ENCODE measurements around the gene TMSB4X.
"Not testable (repeated sequence)": the region's sequence is repeated elsewhere in the genome, so short reads cannot be mapped to it uniquely, and the experiment has no call there.

Gene TMSB4X

DNA sequence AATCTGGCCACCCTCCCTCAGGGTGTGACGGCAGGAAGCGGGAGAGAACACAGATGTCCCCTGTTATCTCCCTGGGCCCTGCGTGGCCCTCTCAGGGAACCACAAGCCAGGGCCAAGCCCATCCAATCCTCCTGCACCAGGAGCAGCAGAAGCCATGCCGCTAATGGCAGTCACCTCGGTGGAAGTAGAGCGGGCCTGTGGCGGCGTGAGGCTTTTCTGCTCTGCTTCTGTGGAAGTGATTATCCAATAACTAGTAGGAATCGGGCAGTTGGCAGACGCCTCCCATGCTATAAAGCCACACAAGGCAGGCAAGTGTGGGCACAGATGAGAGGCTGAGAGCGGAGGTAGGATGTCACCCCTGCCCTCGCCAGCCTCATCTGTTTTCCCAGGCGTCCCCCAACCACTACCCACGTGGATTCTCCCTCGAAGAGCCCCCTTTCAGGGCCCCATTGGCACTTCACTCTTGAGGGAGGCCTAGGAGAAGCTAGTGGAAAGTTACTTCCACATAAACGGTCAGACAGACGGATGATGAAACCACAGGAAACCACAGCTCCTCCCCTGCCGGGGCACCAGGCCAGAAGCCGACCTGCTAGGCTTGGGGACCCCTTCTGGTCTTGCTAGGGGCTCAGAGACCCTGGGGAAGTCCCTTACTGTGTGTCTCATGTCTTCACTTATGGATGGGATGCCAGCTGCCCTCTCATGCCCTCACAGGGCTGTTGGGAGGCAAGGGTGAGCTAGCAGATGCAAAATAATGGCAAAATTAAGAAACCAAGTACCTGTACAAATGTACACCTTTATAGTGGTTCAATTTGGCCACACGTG, 18.8 kb upstream of the TMSB4X start:
- peak; percentile 31 for DNase-seq

DNA sequence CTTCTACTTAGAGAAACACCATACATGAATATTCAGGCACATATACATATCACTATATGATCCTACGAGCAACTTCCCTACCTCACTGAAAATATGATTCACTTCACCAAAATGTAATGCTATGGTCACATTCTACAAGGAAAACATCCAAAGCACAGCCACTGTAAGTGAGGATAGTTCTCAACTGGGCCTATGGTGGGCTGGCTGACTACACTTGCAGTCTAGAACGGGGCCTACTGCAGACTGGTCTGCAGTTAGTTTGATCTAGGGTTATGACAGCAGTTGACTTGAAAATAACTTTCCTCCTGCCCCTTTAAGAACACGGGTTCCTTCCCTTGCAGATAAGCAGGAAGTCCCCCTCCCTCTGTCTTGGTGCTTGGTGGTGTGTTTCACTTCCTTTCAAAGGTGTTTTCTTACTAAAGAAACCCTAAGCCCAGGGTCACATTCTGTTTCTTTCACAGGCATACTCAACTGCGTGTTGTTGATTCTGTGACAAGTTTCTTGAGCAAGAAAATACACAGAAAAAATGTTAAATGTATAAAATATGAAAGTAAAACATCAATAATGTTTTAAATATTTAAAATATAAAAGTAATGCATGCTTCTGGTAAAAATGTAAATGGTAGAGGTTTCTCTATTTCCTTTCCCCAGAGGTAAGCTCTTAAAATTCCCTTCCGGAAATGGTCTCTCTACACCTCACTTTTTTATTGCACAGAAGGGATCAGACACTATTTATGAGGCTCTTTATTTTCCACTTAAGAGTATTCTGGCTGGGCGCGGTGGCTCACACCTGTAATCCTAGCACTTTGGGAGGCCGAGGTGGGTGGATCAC, 18.0 kb upstream of the TMSB4X start:
- no peak for DNase-seq

DNA sequence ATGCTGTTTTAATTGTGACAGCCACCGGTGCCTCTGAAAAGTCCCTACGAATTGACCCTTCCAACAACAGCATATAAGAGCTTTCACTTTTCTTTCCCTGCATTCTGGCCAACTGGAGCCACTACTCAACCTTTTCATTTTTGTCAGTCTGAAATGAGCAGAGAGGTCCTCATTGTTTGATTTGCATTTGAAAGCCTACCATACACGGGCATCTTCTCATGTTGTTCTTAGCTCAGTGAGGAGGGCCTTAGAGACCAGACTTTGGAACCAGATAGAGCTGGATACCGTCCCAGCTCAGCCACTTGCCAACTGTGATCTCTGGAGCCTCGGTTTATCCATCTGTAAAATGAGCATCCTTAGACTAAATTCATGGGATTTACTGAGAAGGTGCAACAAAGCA, 16.9 kb upstream of the TMSB4X start:
- DNase-seq = no peak

DNA sequence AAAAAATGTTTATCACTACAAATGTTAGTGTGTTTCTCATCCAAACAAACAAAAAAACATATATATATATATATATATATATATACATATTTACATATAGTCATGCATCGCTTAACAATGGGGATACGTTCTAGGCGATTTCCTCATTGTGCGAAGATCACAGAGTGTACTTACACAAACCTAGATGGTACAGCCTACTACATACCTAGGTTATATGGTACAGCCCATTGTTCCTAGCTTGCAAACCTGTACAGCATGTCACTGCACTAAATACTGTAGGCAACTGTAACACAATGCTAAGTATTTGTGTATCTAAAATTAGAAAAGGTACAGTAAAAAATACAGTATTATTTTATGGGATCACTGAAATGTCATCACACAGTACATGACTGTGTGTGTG, 16.4 kb upstream of the TMSB4X start:
- DNase-seq = no peak

- DNase-seq = no peak
These were observed 13.7 kb upstream of the TMSB4X start for GRCh38 chrX:12961196-12961718.

- no peak for DNase-seq
These were observed 12.8 kb upstream of the TMSB4X start for GRCh38 chrX:12962041-12962504.

DNA sequence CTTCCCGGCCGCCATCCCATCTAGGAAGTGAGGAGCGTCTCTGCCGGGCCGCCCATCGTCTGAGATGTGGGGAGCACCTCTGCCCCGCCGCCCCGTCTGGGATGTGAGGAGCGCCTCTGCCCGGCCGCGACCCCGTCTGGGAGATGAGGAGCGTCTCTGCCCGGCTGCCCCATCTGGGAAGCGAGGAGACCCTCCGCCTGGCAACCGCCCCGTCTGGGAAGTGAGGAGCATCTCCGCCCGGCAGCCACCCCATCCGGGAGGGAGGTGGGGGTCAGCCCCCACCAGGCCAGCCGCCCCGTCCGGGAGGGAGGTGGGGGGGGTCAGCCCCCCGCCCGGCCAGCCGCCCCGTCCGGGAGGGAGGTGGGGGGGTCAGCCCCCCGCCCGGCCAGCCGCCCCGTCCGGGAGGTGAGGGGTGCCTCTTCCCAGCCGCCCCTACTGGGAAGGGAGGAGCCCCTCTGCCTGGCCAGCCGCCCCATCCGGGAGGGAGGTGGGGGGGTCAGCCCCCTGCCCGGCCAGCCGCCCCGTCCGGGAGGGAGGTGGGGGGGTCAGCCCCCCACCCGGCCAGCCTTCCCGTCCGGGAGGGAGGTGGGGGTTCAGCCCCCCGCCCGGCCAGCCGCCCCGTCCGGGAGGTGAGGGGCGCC, 11.6 kb upstream of the TMSB4X start:
- not testable (repeated sequence) for DNase-seq

- no peak for DNase-seq
These were observed 9.6 kb upstream of the TMSB4X start for GRCh38 chrX:12965131-12965940.

- DNase-seq = no peak
These were observed 8.8 kb upstream of the TMSB4X start for GRCh38 chrX:12966151-12966550.

- DNase-seq = no peak
These were observed 7.0 kb upstream of the TMSB4X start for GRCh38 chrX:12967711-12968465.

DNA sequence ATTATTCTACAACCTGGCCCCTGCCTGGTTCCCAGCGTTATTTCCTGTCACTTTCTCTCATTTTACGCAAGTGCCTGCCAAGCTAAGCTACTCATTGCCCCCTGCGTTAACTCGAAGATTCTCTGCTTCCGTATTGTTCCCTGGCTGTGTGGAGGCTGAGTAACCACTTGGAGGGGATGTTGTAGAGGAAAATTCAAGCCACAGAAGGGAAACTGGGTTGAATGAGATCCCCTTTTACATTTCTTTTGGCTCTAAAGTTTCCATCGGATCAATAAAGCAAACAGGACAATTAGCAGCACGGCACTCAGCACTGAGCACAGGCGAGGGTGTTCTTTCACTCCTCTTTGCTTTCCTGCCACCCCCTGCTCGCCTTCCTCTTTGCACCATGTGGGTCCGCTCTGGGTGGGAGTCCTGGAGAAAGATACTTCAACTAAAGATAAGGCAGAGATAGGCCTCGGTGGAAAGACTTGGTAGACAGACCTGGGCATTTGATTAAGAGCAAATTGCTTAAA, 4.2 kb upstream of the TMSB4X start:
- peak; percentile 9 for DNase-seq

DNA sequence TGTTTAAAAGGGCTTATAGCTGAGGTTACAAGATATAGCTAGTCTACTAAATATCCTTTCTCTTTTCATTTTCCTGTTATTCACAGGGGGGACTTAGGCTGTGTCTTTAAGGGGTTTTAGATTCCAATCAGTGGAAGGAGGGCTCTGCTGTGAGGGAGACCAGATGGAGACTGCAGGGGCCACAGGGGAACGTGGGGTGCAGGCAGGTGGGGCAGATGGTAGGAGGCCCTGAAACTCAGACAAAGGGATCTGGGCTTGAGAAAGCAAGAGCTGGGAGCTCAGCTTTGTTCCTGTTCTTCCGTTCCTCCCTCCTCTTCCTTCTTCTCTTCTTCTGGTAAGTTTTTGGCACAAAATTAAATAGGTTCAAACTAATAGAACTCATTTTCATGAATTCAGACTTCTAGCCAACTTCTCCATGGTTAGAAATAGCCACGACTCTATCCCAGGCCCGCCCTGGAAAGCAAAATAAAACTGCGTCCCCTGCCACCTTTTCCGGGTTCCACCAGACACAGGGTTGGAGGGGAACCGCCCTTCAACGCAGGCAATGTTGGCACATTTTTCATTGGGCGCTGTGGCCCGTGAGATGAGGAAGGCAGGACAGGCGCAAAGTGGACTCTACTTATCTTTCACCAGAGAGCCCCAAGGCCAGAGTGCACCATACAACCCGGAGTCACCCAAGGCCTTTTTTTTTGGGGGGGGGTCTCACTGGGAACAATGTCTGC, 3.5 kb upstream of the TMSB4X start:
- peak; percentile 18 for DNase-seq

GRCh38 chrX:12972243-12972642, 2.7 kb upstream of the TMSB4X start:
- no peak for DNase-seq

DNA sequence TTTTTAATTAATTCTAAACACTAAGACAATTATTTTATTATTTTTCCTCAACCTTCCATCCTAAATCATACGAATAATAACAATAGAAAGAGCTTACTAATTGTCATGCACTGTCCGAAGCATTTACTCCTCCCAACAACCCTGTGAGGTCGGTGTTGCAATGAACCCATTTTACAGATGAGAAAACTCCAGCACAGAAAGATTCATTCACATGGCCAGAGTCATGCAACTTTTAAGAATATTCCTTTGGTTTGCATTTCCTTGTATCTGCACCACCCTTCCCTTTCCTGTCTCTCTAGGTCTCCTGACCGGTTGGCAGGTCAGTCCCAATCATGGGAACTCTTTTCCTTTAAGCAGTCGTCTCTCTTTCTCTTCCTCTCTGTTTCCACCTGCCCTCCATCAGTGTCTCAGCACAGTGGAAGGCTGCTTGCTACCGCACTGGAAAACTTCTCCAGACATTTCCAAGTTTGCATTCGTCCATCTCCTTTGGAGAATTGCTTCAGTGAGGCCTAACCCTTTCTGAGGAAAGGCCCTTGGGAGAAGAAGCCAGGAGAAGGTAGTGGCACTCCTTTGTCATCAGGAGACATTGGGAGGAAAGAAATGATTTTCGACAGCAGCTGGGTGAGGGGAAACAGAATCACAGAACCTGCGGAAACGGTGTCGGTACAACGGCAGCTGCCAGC, 1.9 kb upstream of the TMSB4X start:
- DNase-seq = no peak

- peak; percentile 43 for DNase-seq
These were observed 1.2 kb upstream of the TMSB4X start for GRCh38 chrX:12973561-12974304.

DNA sequence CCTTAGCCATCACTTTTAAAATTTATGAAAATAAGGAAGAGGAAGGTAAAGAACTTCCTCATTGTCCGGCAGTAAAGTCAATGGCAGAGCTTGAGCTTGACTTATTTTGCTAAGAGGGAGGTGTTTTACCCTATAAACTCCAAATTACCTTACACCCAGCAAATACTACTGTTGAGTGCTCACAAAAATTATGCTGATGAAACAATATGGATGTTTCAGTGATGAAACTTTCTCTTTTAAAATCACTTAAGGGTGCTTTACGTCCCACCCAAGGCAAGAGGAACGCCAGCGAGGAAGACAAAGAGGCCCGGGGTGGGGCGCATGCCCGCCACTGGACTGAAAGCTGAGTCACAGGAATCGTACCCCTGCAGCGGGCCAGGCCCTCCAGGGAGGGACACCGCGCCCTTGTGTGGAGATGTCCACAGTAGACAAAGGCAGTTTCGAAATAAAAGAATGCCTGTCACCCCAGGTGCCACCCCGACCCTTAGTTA, 560 bp upstream of the TMSB4X start:
- peak; percentile 41 for DNase-seq

GRCh38 chrX:12975670-12975965, 708 bp downstream of the TMSB4X start:
- DNase-seq = no peak

GRCh38 chrX:12975991-12976558, 1.2 kb downstream of the TMSB4X start:
- DNase-seq = no peak

Data from DMS153 (cell line).